HG02840 (cell line): Measurements from ENCODE around the gene MLH1.

Source experiments
- ATAC-seq: cut with Tn5 transposase; IDR thresholded peaks from one replicate; pipeline ENCODE4 v1.9.1; 2021; ENCODE audit warnings: mild to moderate bottlenecking, moderate library complexity, moderate number of reproducible peaks; ENCODE audit not compliant: unreplicated experiment, low FRiP score

Gene MLH1

DNA sequence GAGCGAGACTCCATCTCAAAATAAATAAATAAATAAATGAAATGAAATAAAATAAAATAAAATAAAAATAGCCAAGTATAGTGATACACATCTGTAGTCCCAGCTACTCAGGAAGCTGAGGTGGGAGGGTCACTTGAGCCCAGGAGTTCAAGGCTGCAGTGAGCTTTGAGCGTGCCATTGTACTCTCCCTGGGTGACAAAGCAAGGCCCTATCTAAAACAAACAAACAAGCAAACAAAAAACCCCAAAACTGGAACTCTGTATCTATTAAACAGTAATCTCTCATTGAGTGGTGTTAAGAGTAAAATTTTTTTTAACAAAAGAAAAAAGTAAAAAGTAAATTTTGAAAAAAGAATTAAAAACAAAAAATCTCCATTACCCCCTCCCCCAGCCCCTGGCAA is 21.2 kb upstream of the MLH1 start:
- ATAC-seq = no peak

DNA sequence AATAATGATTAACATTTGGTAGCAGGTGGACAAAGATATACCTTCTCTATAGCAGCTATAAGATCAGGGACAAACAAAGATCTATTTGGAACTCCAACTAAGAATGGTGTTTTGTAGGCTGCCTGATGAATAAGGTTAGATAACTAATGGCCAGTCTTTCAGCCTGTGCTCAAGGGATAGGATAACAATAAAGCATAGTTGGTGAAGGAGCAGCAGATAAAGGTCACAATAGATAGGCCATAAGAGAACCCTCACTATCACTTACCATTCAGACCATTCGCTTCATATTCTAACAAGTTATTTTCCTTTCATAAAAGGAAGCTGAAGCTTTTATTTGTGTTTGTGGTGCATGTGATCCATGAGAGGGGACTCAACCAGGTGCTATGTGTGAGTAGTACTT is 20.2 kb upstream of the MLH1 start:
- no peak for ATAC-seq

DNA sequence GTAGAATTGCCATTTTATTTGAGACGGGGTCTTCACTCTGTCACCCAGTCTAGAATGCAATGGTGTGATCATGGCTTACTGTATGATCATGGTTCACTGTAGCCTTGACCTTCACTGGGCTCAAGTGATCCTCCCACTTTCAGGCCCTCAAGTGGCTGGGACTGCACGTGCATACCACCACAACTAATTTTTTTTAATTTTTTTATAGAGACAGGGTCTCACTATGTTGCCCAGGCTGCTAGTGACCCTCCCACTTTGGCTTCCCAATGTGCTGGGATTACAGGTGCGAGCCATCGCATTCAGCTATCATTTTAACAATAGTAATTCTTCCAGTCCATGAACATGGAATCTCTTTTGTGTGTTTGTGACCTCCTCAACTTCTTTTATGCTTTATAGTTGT is 12.3 kb upstream of the MLH1 start:
- no peak for ATAC-seq

DNA sequence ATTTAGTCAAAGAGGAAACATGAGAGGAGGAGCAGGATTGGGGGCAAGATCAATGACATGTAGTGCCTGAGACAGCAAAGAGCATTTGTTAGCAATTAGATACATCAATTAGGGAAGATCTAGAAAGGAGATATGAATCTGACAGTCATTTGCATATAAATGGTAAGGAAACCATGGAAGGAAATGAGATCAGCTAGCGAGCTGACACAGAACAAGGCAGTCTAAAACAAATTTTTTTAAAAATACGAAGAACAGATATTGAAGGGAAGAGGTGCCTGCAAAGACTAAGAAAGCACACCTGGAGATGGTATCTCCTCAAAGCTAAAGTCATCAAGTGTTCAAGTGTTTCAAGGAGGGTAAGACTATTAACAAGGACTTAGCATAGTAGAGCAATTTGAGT is 5.0 kb upstream of the MLH1 start:
- ATAC-seq = no peak

DNA sequence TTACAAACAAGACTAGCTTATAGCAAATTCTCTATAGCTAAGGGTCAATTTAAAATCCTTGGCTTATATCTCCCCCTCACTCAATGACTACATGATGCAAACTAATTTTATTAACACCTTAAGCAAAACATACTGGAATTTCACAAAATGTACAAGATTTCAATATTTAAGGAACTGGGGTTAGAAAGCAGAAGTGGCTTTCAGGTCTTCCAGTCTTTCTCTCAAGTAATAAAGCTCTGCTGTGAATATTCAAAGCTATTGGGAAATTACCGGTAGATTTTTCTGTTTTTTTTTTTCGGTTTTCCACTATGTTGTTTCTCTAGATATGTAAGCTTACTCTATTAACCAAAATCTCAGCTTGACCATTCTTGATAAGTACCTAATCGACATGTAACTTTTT is 4.3 kb upstream of the MLH1 start:
- no peak for ATAC-seq

DNA sequence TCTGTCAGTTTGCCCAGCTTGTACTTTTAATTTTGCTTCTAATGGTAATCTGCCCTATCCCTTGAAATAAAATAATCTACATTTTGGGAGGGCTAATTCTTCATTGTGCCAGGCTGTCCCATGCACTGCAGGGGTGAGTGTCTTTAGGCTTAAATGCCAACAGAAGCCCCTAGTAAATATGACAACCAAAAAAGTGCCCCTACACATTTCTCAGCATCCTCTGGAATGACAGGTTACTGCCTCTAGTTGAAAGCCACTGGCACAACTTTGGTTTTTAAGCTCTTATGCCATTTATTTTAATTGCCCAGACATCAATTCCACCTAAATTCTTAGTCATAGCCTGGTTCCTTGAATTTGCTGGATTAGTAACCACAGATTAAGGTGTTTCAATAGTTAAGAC is 3.8 kb upstream of the MLH1 start:
- ATAC-seq = no peak

DNA sequence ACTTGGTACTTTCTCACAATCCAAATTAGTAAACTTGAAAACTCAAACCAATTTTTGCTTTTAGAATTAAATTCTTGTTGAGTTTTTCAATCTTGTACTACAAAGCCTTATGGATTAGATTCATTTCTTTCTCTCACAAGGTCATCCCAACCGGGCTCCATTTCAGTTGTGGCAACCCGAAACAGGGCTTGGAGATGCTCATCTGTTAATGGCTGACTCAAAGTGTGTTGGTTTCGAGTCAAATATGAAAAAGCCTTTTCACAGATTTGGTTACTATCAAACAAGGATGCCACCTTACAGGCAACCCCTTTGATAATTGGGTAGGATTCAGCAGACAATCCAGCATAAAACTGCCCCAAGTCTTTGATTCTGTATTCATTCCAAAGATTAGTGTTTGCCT is 2.2 kb upstream of the MLH1 start:
- ATAC-seq = no peak

DNA sequence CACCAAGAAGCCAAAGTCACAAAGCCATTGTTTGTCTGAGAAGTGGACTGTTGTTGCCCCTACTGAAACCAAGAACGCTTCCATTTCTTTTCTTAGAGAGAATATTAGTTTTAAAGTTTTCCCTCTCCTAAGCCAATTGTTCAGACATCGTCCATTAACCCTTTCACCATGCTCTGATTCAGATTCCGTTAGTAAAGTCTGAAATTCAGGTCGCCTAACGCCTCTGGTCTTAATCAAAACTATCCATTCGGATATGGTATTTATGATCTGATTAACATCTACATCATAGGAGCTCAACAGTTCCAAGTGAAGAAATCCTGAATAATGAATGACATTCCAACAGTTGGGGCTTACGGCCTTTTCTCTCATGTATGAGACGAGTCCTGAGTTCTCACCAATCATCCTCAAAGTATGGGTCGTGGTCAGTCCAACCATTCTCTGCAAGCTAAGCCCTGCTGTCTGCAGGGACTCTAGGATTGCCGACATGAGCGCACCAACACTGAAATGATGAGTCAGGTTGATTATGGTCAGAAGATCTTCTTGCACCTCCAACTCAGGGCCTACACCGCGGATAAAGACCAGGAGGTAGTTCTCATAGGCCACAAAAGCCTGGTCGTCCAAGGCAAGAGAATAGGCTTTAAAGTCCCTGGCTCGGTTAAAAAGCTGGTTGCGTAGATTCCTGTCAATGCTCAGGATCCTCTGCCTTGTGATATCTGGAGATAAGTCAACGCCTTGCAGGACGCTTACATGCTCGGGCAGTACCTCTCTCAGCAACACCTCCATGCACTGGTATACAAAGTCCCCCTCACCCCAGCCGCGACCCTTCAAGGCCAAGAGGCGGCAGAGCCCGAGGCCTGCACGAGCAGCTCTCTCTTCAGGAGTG is 1.2 kb upstream of the MLH1 start:
- ATAC-seq = no peak

DNA sequence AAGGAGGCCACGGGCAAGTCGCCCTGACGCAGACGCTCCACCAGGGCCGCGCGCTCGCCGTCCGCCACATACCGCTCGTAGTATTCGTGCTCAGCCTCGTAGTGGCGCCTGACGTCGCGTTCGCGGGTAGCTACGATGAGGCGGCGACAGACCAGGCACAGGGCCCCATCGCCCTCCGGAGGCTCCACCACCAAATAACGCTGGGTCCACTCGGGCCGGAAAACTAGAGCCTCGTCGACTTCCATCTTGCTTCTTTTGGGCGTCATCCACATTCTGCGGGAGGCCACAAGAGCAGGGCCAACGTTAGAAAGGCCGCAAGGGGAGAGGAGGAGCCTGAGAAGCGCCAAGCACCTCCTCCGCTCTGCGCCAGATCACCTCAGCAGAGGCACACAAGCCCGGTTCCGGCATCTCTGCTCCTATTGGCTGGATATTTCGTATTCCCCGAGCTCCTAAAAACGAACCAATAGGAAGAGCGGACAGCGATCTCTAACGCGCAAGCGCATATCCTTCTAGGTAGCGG is 452 bp upstream of the MLH1 start, which contains the start of gene EPM2AIP1:
Gene EPM2AIP1, minus strand, starts transcription at position 326 of the 520 bp plus-strand sequence. Its CDS starts 54 bp downstream, at position 272.
- peak; percentile 87 for ATAC-seq

DNA sequence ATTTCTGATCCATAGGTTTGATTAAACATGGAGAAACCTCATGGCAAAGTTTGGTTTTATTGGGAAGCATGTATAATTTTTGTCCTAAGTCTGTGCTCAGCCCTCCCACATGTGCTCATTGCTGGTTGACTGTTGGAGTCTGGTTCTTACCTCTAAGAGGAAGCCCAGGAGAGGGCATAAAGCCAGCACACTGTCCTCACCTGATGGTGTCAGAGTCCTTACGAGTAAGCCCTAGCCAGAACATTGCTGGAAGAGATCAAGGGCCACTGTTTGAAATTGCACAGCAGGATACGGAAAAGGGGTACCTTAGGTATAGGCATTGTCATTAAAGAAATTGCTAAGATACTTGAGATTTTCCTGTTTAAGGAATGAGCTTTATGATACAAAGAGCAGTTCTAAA is 21.3 kb downstream of the MLH1 start:
- ATAC-seq = no peak

DNA sequence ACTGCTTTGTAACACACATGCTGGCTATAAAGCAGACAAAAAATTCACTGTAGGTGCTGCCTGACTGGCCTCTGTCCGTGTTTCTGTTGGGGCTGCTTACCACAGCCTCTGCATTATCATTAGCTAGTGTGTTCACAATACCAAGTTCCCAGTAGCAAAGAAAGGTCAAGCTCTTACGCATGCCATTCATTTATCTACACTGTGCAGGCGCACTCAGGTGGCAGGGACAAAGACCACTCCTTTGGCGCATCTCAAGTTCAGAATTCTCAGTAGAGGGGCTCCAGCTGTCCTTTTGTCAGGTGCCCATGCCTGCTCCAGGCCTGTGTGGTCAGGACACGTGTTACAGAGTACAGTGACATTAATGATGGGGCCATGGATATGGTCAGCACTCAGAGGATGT is 22.3 kb downstream of the MLH1 start:
- no peak for ATAC-seq

DNA sequence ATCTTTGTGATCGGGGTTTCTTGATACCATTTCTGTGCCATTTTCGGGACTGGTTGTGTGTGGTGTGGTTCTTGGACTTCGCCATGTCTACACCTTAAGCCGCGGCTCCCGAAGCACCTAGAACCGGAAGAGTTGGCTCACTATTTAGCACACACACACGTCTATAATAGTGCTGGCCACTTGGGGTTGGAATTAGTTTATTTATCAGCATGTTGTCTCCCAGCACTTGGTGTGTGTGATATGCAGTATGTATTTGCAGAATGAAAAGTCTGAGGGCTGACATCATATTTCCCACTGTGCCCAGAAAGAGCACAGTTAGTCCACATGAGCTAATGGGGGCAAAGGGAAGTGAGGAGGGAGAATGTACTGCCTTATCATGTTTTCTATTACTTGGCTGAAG is 23.6 kb downstream of the MLH1 start:
- no peak for ATAC-seq

DNA sequence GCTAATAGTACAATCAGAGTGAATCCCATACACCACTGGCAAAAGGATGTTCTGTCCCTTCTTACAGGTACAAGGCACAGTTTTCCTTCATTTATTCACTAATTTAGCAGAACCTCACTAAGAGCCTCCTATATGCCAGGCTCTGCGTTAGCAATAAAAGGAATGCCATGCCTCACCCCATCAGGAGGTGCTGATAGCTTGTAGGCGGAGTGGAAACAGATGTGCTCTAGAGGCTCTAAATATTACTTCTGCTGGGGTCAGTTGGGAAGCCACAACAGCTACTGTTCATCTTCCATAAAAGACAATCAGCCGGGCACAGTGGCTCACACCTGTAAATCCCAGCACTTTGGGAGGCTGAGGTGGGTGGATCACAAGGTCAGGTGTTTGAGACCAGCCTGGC is 24.4 kb downstream of the MLH1 start:
- ATAC-seq = no peak

DNA sequence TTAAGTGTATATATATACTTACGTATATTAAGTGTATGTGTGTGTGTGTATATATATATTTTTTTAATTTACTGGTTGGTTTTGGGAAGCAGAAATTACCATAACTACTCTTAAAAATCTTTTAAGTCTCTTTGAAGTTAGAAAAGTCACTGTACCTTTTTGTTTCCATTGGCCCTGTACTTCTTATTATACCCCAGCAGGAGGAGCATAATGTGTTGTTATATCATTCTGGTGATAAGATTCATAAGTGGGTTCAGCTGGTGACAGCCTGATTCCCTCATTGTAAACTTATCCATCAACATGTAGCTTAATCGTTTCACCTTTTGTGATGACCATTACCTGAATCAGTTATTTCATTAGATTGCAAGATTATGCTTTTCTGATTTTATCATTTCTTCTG is 30.8 kb downstream of the MLH1 start:
- ATAC-seq = no peak

DNA sequence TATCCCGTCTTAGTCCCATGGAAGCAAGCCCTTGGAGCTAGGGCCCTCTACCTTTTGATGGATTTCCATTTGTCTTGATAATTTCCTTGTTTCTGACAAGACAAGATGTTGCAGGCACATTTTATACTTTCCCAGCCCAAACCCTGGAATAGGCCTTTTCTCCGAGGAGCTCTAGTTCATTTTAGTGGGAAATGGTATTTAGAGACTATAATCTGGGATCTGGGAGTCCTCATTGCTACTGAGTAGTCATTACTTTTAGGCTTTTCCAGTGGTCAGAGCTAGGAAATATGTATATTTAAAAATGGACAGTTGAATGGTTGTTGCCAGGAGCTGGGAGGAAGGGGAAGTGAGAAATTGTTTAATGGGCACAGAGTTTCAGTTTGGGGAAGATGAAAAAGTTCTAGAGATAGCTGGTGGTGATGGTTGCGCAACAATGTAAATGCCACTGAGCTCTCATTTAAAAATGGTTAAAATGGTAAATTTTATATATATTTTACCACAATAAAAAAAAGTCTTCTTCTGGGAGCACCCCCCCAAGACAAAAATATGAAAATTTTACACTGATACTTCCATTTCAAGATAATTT is 31.6 kb downstream of the MLH1 start:
- ATAC-seq = no peak

DNA sequence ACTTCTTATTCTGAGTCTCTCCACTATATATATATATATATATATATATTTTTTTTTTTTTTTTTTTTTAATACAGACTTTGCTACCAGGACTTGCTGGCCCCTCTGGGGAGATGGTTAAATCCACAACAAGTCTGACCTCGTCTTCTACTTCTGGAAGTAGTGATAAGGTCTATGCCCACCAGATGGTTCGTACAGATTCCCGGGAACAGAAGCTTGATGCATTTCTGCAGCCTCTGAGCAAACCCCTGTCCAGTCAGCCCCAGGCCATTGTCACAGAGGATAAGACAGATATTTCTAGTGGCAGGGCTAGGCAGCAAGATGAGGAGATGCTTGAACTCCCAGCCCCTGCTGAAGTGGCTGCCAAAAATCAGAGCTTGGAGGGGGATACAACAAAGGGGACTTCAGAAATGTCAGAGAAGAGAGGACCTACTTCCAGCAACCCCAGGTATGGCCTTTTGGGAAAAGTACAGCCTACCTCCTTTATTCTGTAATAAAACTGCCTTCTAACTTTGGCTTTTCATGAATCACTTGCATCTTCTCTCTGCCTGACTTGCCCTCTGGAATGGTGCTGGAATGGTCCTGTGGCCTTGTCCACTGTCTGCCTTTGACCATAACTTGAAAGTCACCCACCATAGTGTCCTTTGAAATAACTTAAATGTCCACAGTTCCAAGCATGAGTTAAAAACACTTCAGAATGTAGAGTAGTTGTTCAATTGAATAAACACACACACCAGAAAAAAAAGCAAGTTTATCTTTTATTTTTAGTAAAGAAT is 32.4 kb downstream of the MLH1 start:
- no peak for ATAC-seq

DNA sequence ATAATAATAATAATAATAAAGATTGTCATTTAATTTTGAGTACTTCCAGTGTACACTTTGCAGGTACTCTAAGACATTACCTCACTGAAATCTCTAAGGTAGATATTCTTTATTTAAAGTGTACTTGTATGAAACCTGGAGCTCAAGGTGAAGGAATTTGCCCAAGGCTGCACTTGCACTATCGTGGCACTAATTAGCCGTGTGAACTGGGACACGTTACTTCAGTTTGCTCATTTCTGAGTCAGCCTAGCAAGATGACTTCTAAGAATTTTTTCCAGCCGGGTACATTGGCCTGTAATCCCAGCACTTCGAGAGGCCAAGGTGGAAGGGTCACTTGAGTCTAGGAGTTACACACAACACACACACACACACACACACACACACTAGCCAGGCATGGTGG is 33.5 kb downstream of the MLH1 start:
- no peak for ATAC-seq

DNA sequence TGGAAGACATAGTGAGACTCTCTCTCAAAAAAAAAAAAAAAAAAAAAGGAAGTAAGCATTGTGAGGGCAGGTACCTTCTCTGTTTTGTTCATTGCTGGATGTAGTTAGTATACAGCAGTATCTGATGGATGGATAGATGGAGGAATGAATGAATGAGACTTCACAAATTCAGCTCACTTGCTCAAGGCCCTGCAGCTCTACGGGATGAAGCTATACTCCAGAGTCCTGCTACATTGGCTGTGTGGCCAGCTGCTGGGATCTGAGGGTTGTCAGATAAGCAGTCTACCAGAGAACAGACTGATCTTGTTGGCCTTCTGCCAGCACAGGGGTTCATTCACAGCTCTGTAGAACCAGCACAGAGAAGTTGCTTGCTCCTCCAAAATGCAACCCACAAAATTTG is 35.0 kb downstream of the MLH1 start:
- ATAC-seq = no peak

DNA sequence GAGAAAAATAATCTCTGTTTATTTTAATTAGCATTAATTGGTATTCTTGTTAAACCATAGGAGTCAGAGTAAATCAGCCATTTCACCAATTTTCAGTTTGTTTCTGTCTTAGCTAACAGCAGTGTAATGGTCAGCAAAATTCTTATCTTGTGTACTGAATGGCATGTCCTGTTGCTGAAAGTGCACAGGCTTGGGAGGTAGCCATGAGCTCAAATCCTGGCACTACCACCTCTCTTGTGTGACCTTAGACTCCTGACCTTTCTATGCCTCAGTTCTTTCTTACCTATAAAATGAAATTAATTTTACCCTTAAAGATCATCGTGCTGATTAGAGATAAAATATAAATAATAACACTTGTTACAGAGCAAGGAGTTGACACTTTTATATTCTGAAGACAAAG is 35.8 kb downstream of the MLH1 start:
- no peak for ATAC-seq

DNA sequence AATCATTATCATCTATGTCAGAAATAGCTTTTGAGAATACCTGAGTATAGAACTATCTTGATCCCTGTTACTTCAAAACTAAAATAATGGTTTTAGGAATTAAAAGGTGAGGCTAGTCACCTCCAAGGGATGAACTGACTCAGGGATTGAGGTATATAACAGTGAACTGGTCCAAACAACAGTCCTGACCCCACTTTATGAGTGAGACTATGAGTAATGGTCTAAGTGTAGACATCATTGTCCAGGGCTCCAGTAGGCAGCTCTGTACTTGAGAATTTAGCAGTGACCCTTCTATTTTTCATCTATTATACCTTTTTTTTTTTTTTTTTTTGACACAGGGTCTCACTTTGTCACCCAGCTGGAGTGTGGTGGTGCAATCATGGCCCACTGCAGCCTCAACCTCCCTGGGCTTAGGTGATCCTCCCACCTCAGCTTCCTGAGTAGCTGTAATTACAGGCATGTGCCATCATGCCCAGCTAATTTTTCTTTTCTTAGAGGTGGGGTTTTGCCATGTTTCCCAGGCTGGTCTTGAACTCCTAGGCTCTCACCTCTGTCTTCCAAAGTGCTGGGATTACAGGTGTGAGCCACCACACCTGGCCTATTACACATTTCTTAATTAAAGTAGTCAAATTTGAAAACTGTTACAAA is 36.3 kb downstream of the MLH1 start:
- no peak for ATAC-seq

DNA sequence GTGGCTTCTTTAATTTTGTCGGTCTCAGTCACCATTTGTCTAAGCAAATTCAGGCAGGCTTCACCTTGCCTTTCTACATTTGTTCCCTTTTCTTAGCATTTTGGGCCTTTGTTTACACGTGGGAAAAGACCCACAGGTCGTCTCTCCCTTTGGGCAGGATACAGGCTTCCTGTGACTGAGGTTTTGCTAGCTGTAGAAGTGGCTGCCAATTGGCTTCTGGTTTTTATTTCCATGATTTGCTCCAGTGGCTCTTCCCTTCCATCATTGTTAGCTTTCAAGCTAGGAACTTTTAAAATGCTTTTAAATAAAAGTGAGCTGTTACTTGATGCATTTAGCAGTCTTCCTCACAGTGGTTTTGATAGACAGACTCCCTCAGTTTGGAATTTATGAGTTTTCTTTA is 37.3 kb downstream of the MLH1 start:
- ATAC-seq = no peak
